Cerebellar cortex (tissue), 1 donor: ENCODE measurements around the gene PRKACB.
A peak's percentile ranks its signal among the peaks of the same experiment; 100 is the strongest.
"Not testable (repeated sequence)": the region's sequence is repeated elsewhere in the genome, so short reads cannot be mapped to it uniquely, and the experiment has no call there.

Experiments
- DNase-seq: peaks from one replicate; pipeline ENCODE4 v3.0.0-alpha.2; 2015; ENCODE audit warnings: low spot score

Gene PRKACB

GRCh38 chr1:84223751-84224432 is 79.8 kb downstream of the PRKACB start:
- DNase-seq, result no peak

- DNase-seq, result no peak
Measured at GRCh38 chr1:84224905-84225304, 80.8 kb downstream of the PRKACB start.

GRCh38 chr1:84225646-84226045 is 81.6 kb downstream of the PRKACB start:
- no peak for DNase-seq

- not testable (repeated sequence) for DNase-seq
Measured at GRCh38 chr1:84232676-84233075, 88.6 kb downstream of the PRKACB start.

- DNase-seq, result no peak
Measured at GRCh38 chr1:84236256-84236655, 92.2 kb downstream of the PRKACB start.

- no peak for DNase-seq
Measured at GRCh38 chr1:84242641-84243040, 98.6 kb downstream of the PRKACB start.

GRCh38 chr1:84245563-84245962 is 101.5 kb downstream of the PRKACB start:
- DNase-seq, result no peak

GRCh38 chr1:84246213-84246612 is 102.1 kb downstream of the PRKACB start:
- DNase-seq, result no peak

- DNase-seq, result no peak
Measured at GRCh38 chr1:84247425-84248220, 103.6 kb downstream of the PRKACB start.

GRCh38 chr1:84250668-84251067 is 106.6 kb downstream of the PRKACB start:
- DNase-seq, result no peak

- no peak for DNase-seq
Measured at GRCh38 chr1:84253036-84253435, 109.0 kb downstream of the PRKACB start.

GRCh38 chr1:84253891-84254290 is 109.8 kb downstream of the PRKACB start:
- DNase-seq, result peak; percentile 6

- DNase-seq, result no peak
Measured at GRCh38 chr1:84254703-84255238, 110.7 kb downstream of the PRKACB start.

- DNase-seq, result no peak
Measured at GRCh38 chr1:84255582-84255981, 111.5 kb downstream of the PRKACB start.

- no peak for DNase-seq
Measured at GRCh38 chr1:84257617-84258016, 113.5 kb downstream of the PRKACB start.

GRCh38 chr1:84259376-84259775 is 115.3 kb downstream of the PRKACB start:
- DNase-seq, result no peak

- DNase-seq, result no peak
Measured at GRCh38 chr1:84259989-84260388, 115.9 kb downstream of the PRKACB start.

GRCh38 chr1:84260852-84261518 is 116.9 kb downstream of the PRKACB start:
- DNase-seq, result no peak

- DNase-seq, result no peak
Measured at GRCh38 chr1:84264961-84265360, 120.9 kb downstream of the PRKACB start.

- no peak for DNase-seq
Measured at GRCh38 chr1:84265867-84266266, 121.8 kb downstream of the PRKACB start.

GRCh38 chr1:84266748-84267147 is 122.7 kb downstream of the PRKACB start:
- DNase-seq, result no peak

- DNase-seq, result no peak
Measured at GRCh38 chr1:84267476-84267875, 123.4 kb downstream of the PRKACB start.

GRCh38 chr1:84268346-84268745 is 124.3 kb downstream of the PRKACB start:
- no peak for DNase-seq
